ENCODE results near the gene ORMDL3.

Gene ORMDL3

GRCh38 chr17:39950871-39951348 lies 23.5 kb upstream of the ORMDL3 start:
- ChIA-PET CTCF (interaction anchor here (0.9 to 5.7 kb wide), 4 partner anchors 12 to 30 kb away, joined by 3 to 35 read pairs (median 3); partner anchors contain the start of gene PSMD3), POLR2A (interaction anchor here (1.1 kb wide), 1 partner anchor 12 kb away, joined by 3 read pairs; no protein-coding TSS in a partner anchor)
- Histone ChIP-seq H3K27ac (ENCODE audit: extremely low read depth, low read depth, low read length) (no peak overlapping the region), H3K36me3 (ENCODE audit: control insufficient read depth in 2 of 2, insufficient read depth in 1 of 2, low read length in 2 of 2) (no peaks in the 10 kb centered on the region), H3K9me3 (ENCODE audit: control insufficient read depth, insufficient read depth, low read depth, low read length) (no peaks in the 10 kb centered on the region), H3K4me3 (ENCODE audit: low read depth, low read length) (no peak overlapping the region), H3K4me1 (ENCODE audit: control insufficient read depth, insufficient read depth, low read length) (peaks cover 3% of the 10 kb centered on the region)
- TF ChIP-seq, protein P1, sequence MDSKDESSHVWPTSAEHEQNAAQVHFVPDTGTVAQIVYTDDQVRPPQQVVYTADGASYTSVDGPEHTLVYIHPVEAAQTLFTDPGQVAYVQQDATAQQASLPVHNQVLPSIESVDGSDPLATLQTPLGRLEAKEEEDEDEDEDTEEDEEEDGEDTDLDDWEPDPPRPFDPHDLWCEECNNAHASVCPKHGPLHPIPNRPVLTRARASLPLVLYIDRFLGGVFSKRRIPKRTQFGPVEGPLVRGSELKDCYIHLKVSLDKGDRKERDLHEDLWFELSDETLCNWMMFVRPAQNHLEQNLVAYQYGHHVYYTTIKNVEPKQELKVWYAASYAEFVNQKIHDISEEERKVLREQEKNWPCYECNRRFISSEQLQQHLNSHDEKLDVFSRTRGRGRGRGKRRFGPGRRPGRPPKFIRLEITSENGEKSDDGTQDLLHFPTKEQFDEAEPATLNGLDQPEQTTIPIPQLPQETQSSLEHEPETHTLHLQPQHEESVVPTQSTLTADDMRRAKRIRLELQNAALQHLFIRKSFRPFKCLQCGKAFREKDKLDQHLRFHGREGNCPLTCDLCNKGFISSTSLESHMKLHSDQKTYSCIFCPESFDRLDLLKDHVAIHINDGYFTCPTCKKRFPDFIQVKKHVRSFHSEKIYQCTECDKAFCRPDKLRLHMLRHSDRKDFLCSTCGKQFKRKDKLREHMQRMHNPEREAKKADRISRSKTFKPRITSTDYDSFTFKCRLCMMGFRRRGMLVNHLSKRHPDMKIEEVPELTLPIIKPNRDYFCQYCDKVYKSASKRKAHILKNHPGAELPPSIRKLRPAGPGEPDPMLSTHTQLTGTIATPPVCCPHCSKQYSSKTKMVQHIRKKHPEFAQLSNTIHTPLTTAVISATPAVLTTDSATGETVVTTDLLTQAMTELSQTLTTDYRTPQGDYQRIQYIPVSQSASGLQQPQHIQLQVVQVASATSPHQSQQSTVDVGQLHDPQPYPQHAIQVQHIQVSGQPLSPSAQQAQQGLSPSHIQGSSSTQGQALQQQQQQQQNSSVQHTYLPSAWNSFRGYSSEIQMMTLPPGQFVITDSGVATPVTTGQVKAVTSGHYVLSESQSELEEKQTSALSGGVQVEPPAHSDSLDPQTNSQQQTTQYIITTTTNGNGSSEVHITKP (tag by site-specific recombination; IDR thresholded peaks at IDR 0.05) = peak; percentile 39; the same call in 1 of the 2 replicates
- TF ChIP-seq KLF17 (tag by site-specific recombination; IDR thresholded peaks at IDR 0.05) (0 out of 2 replicates have a peak, but pooled peaks have one; percentile 31), WT1 (tag by site-specific recombination; IDR thresholded peaks at IDR 0.05) (peak; percentile 64), ZNF350 (tag by site-specific recombination; IDR thresholded peaks at IDR 0.05) (no peak), ZNF571 (tag by site-specific recombination; IDR thresholded peaks at IDR 0.05) (no peak), ZNF558 (tag by site-specific recombination; IDR thresholded peaks at IDR 0.05) (no peak), ZNF114 (tag by site-specific recombination; IDR thresholded peaks at IDR 0.05) (no peak), ZBTB11 (tag by site-specific recombination; conservative IDR thresholded peaks at IDR 0.05; ENCODE audit: low read depth) (no peak), HOXD13 (CRISPR knock-in tag; IDR thresholded peaks at IDR 0.05; ENCODE audit: borderline replicate concordance) (no peak), BCL11B (tag by site-specific recombination; IDR thresholded peaks at IDR 0.05; ENCODE audit: low read depth) (no peak), ZNF555 (tag by site-specific recombination; conservative IDR thresholded peaks at IDR 0.05) (no peak), GLIS1 (tag by site-specific recombination; IDR thresholded peaks at IDR 0.05) (peak; percentile 14; the same call in 1 of the 2 replicates), KLF1 (tag by site-specific recombination; IDR thresholded peaks at IDR 0.05) (peak; percentile 61)
- TF ChIP-seq, protein P2, sequence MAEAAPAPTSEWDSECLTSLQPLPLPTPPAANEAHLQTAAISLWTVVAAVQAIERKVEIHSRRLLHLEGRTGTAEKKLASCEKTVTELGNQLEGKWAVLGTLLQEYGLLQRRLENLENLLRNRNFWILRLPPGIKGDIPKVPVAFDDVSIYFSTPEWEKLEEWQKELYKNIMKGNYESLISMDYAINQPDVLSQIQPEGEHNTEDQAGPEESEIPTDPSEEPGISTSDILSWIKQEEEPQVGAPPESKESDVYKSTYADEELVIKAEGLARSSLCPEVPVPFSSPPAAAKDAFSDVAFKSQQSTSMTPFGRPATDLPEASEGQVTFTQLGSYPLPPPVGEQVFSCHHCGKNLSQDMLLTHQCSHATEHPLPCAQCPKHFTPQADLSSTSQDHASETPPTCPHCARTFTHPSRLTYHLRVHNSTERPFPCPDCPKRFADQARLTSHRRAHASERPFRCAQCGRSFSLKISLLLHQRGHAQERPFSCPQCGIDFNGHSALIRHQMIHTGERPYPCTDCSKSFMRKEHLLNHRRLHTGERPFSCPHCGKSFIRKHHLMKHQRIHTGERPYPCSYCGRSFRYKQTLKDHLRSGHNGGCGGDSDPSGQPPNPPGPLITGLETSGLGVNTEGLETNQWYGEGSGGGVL (tag by site-specific recombination; IDR thresholded peaks at IDR 0.05) = peak; percentile 73
- TF ChIP-seq, protein P3, sequence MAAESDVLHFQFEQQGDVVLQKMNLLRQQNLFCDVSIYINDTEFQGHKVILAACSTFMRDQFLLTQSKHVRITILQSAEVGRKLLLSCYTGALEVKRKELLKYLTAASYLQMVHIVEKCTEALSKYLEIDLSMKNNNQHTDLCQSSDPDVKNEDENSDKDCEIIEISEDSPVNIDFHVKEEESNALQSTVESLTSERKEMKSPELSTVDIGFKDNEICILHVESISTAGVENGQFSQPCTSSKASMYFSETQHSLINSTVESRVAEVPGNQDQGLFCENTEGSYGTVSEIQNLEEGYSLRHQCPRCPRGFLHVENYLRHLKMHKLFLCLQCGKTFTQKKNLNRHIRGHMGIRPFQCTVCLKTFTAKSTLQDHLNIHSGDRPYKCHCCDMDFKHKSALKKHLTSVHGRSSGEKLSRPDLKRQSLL (tag by site-specific recombination; IDR thresholded peaks at IDR 0.05) = no peak
- TF ChIP-seq, protein P4, sequence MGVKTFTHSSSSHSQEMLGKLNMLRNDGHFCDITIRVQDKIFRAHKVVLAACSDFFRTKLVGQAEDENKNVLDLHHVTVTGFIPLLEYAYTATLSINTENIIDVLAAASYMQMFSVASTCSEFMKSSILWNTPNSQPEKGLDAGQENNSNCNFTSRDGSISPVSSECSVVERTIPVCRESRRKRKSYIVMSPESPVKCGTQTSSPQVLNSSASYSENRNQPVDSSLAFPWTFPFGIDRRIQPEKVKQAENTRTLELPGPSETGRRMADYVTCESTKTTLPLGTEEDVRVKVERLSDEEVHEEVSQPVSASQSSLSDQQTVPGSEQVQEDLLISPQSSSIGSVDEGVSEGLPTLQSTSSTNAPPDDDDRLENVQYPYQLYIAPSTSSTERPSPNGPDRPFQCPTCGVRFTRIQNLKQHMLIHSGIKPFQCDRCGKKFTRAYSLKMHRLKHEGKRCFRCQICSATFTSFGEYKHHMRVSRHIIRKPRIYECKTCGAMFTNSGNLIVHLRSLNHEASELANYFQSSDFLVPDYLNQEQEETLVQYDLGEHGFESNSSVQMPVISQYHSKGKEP (tag by site-specific recombination; IDR thresholded peaks at IDR 0.05) = no peak
